Ishikawa (cell line): ENCODE data around the gene NLRC5.

ENCODE experiments used
- CEBPB ChIP-seq: IDR thresholded peaks from 2 replicates; pipeline ENCODE4 v1.6.1; 2012
- CREB1 ChIP-seq: IDR thresholded peaks from 2 replicates; pipeline ENCODE4 v1.6.1; 2012; ENCODE audit warnings: low read depth
- EGR1 ChIP-seq: IDR thresholded peaks from 2 replicates; pipeline ENCODE4 v1.6.1; 2012
- EP300 ChIP-seq: IDR thresholded peaks from 2 replicates; pipeline ENCODE4 v1.6.1; 2012; ENCODE audit warnings: borderline replicate concordance
- FOXM1 ChIP-seq: IDR thresholded peaks from 2 replicates; pipeline ENCODE4 v1.6.1; 2012; ENCODE audit warnings: low read depth, borderline replicate concordance
- MAX ChIP-seq: IDR thresholded peaks from 2 replicates; pipeline ENCODE4 v1.6.1; 2012
- NFIC ChIP-seq: IDR thresholded peaks from 2 replicates; pipeline ENCODE4 v1.6.1; 2012
- RAD21 ChIP-seq: IDR thresholded peaks from 2 replicates; pipeline ENCODE4 v1.6.1; 2012; ENCODE audit warnings: low read depth
- REST ChIP-seq: IDR thresholded peaks from 2 replicates; pipeline ENCODE4 v1.6.1; 2012; ENCODE audit warnings: low read depth, mild to moderate bottlenecking
- TAF1 ChIP-seq: IDR thresholded peaks from 2 replicates; pipeline ENCODE4 v1.6.1; 2012; ENCODE audit warnings: low read depth, mild to moderate bottlenecking
- TCF12 ChIP-seq: IDR thresholded peaks from 2 replicates; pipeline ENCODE4 v1.6.1; 2012; ENCODE audit warnings: low read depth
- TEAD4 ChIP-seq: IDR thresholded peaks from 2 replicates; pipeline ENCODE4 v1.6.1; 2012
- USF1 ChIP-seq: IDR thresholded peaks from 2 replicates; pipeline ENCODE4 v1.6.1; 2012
- YY1 ChIP-seq: IDR thresholded peaks from 2 replicates; pipeline ENCODE4 v1.6.1; 2012; ENCODE audit warnings: low read depth
- ZBTB7A ChIP-seq: IDR thresholded peaks from 2 replicates; pipeline ENCODE4 v1.6.1; 2012; ENCODE audit warnings: low read depth

The NLRC5 gene

GRCh38 chr16:56988948-56989945 is at the start of gene NLRC5:
Gene NLRC5, plus strand, starts transcription at chr16:56989557. Its CDS starts 31,156 bp downstream, at chr16:57020713.
- TF ChIP-seq USF1 (peak; percentile 54; the same call in 1 of the 2 replicates), MAX (peak; percentile 42), TEAD4 (no peak)

GRCh38 chr16:56939801-56940200 is 49.6 kb upstream of the NLRC5 start:
- no peak for TF ChIP-seq USF1
- no peak for TF ChIP-seq NFIC
- TF ChIP-seq ZBTB7A: no peak
- no peak for TF ChIP-seq TCF12
- TF ChIP-seq CEBPB: no peak
- no peak for TF ChIP-seq TAF1
- TF ChIP-seq FOXM1: no peak
- no peak for TF ChIP-seq YY1

- no peak for TF ChIP-seq RAD21
- TF ChIP-seq EP300: no peak
- no peak for TF ChIP-seq REST
- TF ChIP-seq TCF12: no peak
- TF ChIP-seq MAX: no peak
- no peak for TF ChIP-seq TAF1
- TF ChIP-seq NFIC: no peak
- TF ChIP-seq EGR1: no peak
- TF ChIP-seq TEAD4: no peak
- no peak for TF ChIP-seq YY1
- no peak for TF ChIP-seq USF1
- no peak for TF ChIP-seq ZBTB7A
- no peak for TF ChIP-seq CEBPB
- TF ChIP-seq FOXM1: no peak
These were observed 48.3 kb upstream of the NLRC5 start for GRCh38 chr16:56941092-56941491.

GRCh38 chr16:56941856-56942331 is 47.5 kb upstream of the NLRC5 start:
- TF ChIP-seq MAX: no peak
- no peak for TF ChIP-seq YY1

- TF ChIP-seq NFIC: no peak
- no peak for TF ChIP-seq CREB1
- TF ChIP-seq TEAD4: no peak
- no peak for TF ChIP-seq MAX
- no peak for TF ChIP-seq USF1
- no peak for TF ChIP-seq RAD21
- no peak for TF ChIP-seq EP300
- no peak for TF ChIP-seq TAF1
- no peak for TF ChIP-seq ZBTB7A
- TF ChIP-seq EGR1: no peak
- no peak for TF ChIP-seq CEBPB
- no peak for TF ChIP-seq REST
- TF ChIP-seq YY1: no peak
- TF ChIP-seq TCF12: no peak
- TF ChIP-seq FOXM1: no peak
These were observed 45.5 kb upstream of the NLRC5 start for GRCh38 chr16:56943761-56944375.
